Right atrium auricular region (tissue), 2 donors: ENCODE data around the gene ATP6V0A4. TPM values are rescaled to one million over a fixed set of nuclear protein-coding genes. Genes with fewer than 3 reads are reported as not detected.

Source experiments
- DNase-seq: peaks from one replicate; pipeline ENCODE4 v3.0.0-alpha.2; 2019; ENCODE audit warnings: low spot score
- H3K27ac ChIP-seq, 2 donors: fragments of 200-600 bp; sonication (generic); 1 replicate in 1 of 2; 2 replicates in 1 of 2; pipeline ENCODE4 v1.5.1; 2016 to 2019
- H3K27me3 ChIP-seq, 2 donors: fragments of 200-600 bp; sonication (generic); one replicate each; pipeline versions ENCODE4 v1.5.1 to v1.6.0; 2017 to 2019
- H3K36me3 ChIP-seq: fragments of 200-600 bp; sonication (generic); one replicate; pipeline ENCODE4 v1.5.1; 2016
- H3K4me1 ChIP-seq, 2 donors: fragments of 200-600 bp; sonication (generic); one replicate each; pipeline versions ENCODE4 v1.5.1 to v1.6.0; 2017 to 2019
- H3K4me3 ChIP-seq, 2 donors: fragments of 200-600 bp; sonication (generic); 1 replicate in 1 of 2; 2 replicates in 1 of 2; pipeline ENCODE4 v1.5.1; 2017 to 2019; ENCODE audit warnings: mild to moderate bottlenecking in 1 of 2, moderate library complexity in 1 of 2
- H3K9me3 ChIP-seq, 2 donors: fragments of 200-600 bp; sonication (generic); one replicate each; pipeline ENCODE4 v1.5.1; 2019
- CTCF ChIP-seq, 2 donors: fragments of 200-600 bp; sonication (generic); IDR thresholded peaks; one replicate each; pipeline ENCODE4 v1.5.1; 2019; ENCODE audit warnings: antibody characterized with exemption in 2 of 2
- total RNA-seq, 2 donors: library from RNA; depleted of rRNA; stranded (reverse); fragments of >200 nt; gene quantifications; one replicate each; pipeline ENCODE4 v1.1.0, GENCODE V29; 2016

The ATP6V0A4 gene
- total RNA-seq, 2 donors from 2014 or later: not detected

GRCh38 chr7:138662991-138663320 is 135.0 kb downstream of the ATP6V0A4 start:
- no peak for TF ChIP-seq CTCF (IDR thresholded peaks at IDR 0.05)
- no peak overlapping the region for H3K4me3 ChIP-seq
- no peaks in the 10 kb centered on the region for H3K4me1 ChIP-seq
- DNase-seq: no peak
- no peaks in the 10 kb centered on the region for H3K27me3 ChIP-seq
- H3K36me3 ChIP-seq: no peaks in the 10 kb centered on the region
- H3K27ac ChIP-seq: no peak overlapping the region
- H3K9me3 ChIP-seq: no peaks in the 10 kb centered on the region

- Histone ChIP-seq H3K4me3 (no peak overlapping the region), H3K27me3 (no peaks in the 10 kb centered on the region), H3K4me1 (no peaks in the 10 kb centered on the region), H3K9me3 (no peaks in the 10 kb centered on the region), H3K36me3 (no peaks in the 10 kb centered on the region), H3K27ac (no peak overlapping the region)
- DNase-seq: no peak
- TF ChIP-seq CTCF (IDR thresholded peaks at IDR 0.05): no peak
These were observed 135.7 kb downstream of the ATP6V0A4 start for GRCh38 chr7:138662076-138662990.

GRCh38 chr7:138661069-138661635 is 136.8 kb downstream of the ATP6V0A4 start:
- no peak for TF ChIP-seq CTCF (IDR thresholded peaks at IDR 0.05)
- no peak for DNase-seq
- H3K4me3 ChIP-seq: no peak overlapping the region
- H3K36me3 ChIP-seq: no peaks in the 10 kb centered on the region
- H3K27me3 ChIP-seq: no peaks in the 10 kb centered on the region
- H3K4me1 ChIP-seq: no peaks in the 10 kb centered on the region
- H3K27ac ChIP-seq: no peak overlapping the region
- H3K9me3 ChIP-seq: no peaks in the 10 kb centered on the region

- Histone ChIP-seq H3K4me3 (no peak overlapping the region), H3K27ac (no peak overlapping the region), H3K4me1 (no peaks in the 10 kb centered on the region), H3K36me3 (no peaks in the 10 kb centered on the region), H3K9me3 (peaks cover 0 to 11% of the 10 kb centered on the region in 2 donors), H3K27me3 (no peaks in the 10 kb centered on the region)
- no peak for TF ChIP-seq CTCF (IDR thresholded peaks at IDR 0.05)
- DNase-seq: no peak
These were observed 139.1 kb downstream of the ATP6V0A4 start for GRCh38 chr7:138658889-138659288.

- TF ChIP-seq CTCF (IDR thresholded peaks at IDR 0.05): no peak
- H3K27ac ChIP-seq: no peak overlapping the region
- no peaks in the 10 kb centered on the region for H3K4me1 ChIP-seq
- no peak overlapping the region for H3K4me3 ChIP-seq
- peaks cover 0 to 11% of the 10 kb centered on the region in 2 donors for H3K9me3 ChIP-seq
- H3K27me3 ChIP-seq: no peaks in the 10 kb centered on the region
- DNase-seq: no peak
- H3K36me3 ChIP-seq: no peaks in the 10 kb centered on the region
These were observed 140.1 kb downstream of the ATP6V0A4 start for GRCh38 chr7:138657854-138658386.
